GM10266 (cell line): ENCODE measurements around the gene ABAT.

Experiments used
- DNase-seq: peaks from one replicate; pipeline ENCODE4 v3.0.0; 2012; ENCODE audit errors: extremely low spot score
- TF ChIP-seq, protein P1 (sequence below): IDR thresholded peaks from 2 replicates; pipeline ENCODE4 v1.5.1; 2012; ENCODE audit warnings: mild to moderate bottlenecking, low read depth; ENCODE audit not compliant: control insufficient read depth, insufficient read depth; ENCODE audit errors: missing control alignments

ABAT gene

DNA sequence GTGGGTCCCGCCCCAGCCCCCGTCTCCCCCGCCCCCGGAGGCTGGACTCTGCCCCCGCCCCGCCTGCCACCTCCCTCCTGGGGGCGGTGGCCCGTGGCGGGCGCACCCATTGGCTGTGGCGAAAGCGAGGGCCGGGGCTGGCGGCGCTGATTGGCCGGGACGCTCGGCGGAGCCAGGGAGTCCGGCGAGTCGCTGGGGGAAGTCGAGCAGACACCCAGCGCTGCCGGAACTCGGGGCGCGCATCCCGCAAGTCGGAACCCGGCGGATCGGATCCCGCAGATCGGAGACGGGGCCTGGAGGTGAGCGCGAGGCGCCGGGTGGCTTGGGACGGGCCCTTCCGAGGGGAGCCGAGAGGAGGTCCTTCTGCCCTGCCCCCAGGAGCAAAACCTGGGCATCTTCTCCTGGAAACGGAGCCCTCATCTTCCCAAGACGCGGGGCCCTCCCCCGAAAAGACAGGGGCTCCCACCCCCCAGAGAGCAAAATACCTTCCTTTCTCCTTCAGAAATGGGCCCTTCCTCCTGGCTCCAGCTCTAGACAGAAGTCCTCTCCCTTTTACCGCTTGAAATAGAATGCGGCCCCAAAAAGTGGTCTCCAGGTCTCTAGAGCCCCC, at the start of gene ABAT:
Gene ABAT (plus strand): TSS at position 205 of the 610 bp plus-strand sequence. CDS start 61,123 bp downstream, outside the sequence.
- TF ChIP-seq, protein P1, sequence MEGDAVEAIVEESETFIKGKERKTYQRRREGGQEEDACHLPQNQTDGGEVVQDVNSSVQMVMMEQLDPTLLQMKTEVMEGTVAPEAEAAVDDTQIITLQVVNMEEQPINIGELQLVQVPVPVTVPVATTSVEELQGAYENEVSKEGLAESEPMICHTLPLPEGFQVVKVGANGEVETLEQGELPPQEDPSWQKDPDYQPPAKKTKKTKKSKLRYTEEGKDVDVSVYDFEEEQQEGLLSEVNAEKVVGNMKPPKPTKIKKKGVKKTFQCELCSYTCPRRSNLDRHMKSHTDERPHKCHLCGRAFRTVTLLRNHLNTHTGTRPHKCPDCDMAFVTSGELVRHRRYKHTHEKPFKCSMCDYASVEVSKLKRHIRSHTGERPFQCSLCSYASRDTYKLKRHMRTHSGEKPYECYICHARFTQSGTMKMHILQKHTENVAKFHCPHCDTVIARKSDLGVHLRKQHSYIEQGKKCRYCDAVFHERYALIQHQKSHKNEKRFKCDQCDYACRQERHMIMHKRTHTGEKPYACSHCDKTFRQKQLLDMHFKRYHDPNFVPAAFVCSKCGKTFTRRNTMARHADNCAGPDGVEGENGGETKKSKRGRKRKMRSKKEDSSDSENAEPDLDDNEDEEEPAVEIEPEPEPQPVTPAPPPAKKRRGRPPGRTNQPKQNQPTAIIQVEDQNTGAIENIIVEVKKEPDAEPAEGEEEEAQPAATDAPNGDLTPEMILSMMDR, result no peak
- peak; percentile 96 for DNase-seq

DNA sequence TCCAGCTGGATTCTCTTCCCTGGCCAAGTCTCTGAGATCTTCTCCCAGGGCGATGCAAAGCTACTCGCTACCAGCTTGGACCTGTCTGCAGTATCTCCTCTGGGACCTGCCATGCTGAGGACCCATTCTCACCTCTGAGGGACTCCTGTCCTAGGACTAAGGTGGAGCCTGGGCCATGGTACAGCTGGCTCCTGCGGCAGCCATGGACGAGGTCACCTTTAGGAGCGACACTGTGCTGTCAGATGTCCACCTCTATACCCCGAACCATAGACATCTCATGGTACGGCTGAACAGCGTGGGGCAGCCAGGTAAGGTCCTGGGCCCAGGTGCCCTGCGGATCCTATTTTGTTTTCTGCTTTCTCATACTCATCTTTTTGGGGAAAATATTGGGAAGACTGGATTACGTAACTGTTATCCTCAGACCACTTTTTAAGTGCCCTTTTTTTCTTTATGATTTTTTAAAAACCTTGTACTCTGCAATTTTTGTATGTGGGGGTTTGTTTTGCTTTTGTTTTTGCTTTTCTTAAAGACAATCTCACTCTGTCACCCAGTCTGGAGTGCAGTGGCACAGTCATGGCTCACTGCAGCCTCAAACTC, 48.8 kb upstream of the ABAT start:
- no peak for DNase-seq
- TF ChIP-seq, protein P1, result no peak

DNA sequence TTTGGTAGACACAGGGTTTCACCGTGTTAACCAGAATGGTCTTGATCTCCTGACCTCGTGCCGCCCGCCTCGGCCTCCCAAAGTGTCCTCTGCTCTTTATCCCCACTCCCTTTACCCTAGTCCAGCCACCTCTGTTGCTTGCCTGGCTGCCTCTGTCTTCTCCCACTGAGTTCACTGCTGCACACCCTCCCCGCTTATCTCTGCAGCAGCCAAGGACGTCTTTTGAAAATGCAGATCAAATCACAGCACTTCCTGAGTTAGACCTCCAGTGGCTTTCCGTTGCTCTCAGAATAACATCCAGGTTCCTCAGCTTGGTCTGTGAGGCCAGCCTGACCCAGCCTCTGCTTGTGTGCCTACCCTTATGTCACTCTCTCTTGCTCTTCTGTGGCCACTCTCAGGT, 47.5 kb upstream of the ABAT start:
- TF ChIP-seq, protein P1, result no peak

DNA sequence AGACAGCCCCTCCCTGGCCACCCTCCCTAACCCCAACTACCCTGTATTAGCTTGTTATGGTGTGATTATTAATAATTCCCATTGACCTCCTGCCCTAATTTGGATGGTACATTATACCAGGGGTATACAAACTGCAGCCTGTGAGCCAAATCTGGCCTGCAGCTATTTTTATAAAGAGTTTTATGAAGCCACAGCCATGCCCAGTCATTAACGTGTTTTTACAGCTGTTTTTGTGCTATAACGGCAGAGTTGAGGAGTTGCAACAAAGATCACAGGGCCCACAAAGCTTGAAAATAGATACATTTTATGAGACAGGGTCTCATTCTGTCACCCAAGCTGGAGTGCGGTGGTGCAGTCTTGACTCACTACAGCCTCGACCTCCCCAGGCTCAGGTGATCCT, 47.0 kb upstream of the ABAT start:
- DNase-seq, result no peak
- TF ChIP-seq, protein P1, result no peak

More for the DNA sequence above, 47.5 kb upstream of the ABAT start:
- DNase-seq, result no peak

DNA sequence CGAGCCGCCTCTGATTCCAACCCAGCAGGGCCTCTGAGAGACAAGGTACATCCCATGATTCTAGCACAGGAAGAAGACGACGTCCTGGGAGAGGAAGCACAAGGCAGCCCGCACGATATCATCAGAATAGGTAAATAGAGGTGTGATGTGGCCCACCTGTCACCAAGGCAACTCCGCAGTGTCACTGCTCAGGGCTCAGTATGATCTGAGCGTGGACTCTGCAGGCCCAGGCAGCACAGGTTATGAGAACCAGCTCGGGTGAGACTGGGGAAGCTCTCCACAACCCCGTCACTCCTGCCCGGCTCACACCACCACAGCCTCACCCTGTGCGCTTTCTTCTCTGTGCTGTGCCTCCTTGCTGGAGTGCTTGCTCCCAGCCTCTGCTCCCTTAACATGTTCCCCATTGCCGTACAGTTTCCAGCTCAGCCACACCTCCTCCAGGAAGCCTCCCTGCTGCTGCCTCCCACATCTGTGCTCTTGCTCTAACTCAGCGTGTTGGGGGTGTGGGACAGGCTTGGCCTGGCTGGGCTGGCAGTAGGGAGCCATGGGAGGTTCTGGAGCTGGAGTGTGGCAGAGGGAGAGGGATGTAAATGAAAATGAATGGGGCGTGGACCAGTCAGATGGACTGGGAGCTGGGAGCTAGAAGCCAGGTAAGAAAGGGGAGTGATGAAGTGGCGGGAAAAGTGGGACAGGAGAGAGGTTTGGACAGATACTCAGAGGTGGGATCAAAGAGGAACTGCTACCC, 45.3 kb upstream of the ABAT start:
- TF ChIP-seq, protein P1, result no peak
- DNase-seq, result no peak

DNA sequence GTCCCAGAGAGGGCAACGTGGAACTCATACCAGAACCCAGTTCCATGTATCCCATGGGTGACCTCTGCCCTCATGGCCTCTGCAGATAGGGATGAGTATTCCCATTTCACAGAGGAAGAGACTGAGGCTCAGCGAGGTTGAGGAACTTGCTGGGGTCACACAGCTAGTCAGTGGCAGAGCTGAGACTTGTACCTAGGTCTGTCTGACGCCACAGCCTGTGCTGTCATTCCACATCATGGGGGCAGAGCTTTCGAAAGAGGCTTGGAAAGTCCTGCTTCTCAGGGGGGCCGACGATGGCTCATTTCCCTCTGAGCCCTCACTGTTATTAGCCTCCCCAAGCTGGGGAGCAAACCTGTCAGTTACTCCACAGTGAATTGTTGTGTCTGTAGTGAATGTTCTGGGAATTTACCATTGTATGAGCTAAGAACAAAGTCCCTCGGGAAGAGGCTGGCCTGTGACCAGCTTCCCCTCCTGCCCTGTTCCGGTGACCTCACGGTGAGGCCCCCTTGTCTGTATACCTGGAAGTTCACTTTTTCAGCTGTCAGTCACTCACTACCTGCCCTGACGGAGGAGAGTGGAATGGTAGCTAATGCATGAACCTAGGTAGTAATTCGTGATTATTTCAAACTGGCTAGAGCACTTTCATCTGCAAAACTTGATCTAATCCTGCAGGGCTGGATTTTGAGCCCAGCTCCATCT, 44.0 kb upstream of the ABAT start:
- no peak for DNase-seq

More for the DNA sequence above, 44.0 kb upstream of the ABAT start:
- TF ChIP-seq, protein P1, result no peak
